GM23338 (cell line): Measurements from ENCODE around the gene HSPB6. TPM values are rescaled to one million over a fixed set of nuclear protein-coding genes. Genes with fewer than 3 reads are reported as not detected.

Source experiments
- ATAC-seq: fragments of 200-7000 bp; cut with Tn5 transposase; 3 replicates; pipeline ENCODE4 v1.9.1; 2020
- DNase-seq: peaks from one replicate; pipeline ENCODE4 v3.0.0-alpha.2; 2015; ENCODE audit warnings: low spot score
- H2AFZ ChIP-seq: fragments of 200-600 bp; sonication (generic); 2 replicates; pipeline ENCODE4 v1.8.0; 2016; ENCODE audit warnings: antibody characterized with exemption, mild to moderate bottlenecking, moderate library complexity
- H3F3A ChIP-seq: fragments of 200-600 bp; sonication (generic); replicated peaks from 2 replicates; pipeline ENCODE4 v1.8.0; 2017; ENCODE audit warnings: antibody characterized with exemption, mixed run types, low read depth
- H3K27ac ChIP-seq: fragments of 200-600 bp; sonication (generic); 2 replicates; pipeline ENCODE4 v1.6.1; 2016; ENCODE audit warnings: low read depth
- H3K27me3 ChIP-seq: fragments of 200-600 bp; sonication (generic); 2 replicates; pipeline ENCODE4 v1.8.0; 2016; ENCODE audit warnings: mild to moderate bottlenecking, mixed run types, moderate library complexity; ENCODE audit not compliant: insufficient read depth
- H3K36me3 ChIP-seq: fragments of 200-600 bp; sonication (generic); 2 replicates; pipeline ENCODE4 v1.8.0; 2016; ENCODE audit warnings: mild to moderate bottlenecking; ENCODE audit not compliant: insufficient read depth
- H3K4me1 ChIP-seq: fragments of 200-600 bp; sonication (generic); 2 replicates; pipeline ENCODE4 v1.8.0; 2016; ENCODE audit warnings: mild to moderate bottlenecking, moderate library complexity; ENCODE audit not compliant: insufficient read depth
- H3K4me2 ChIP-seq: fragments of 200-600 bp; sonication (generic); 2 replicates; pipeline ENCODE4 v1.7.1; 2017; ENCODE audit warnings: mixed run types
- H3K4me3 ChIP-seq: fragments of 200-600 bp; sonication (generic); 2 replicates; pipeline ENCODE4 v1.6.1; 2016; ENCODE audit warnings: mixed run types
- H3K79me2 ChIP-seq: fragments of 200-600 bp; sonication (generic); replicated peaks from 2 replicates; pipeline ENCODE4 v1.8.0; 2017; ENCODE audit warnings: mild to moderate bottlenecking; ENCODE audit not compliant: insufficient read depth
- H3K9me2 ChIP-seq: fragments of 200-600 bp; sonication (generic); 2 replicates; pipeline ENCODE4 v1.8.0; 2017; ENCODE audit not compliant: insufficient read depth
- H4K20me1 ChIP-seq: fragments of 200-600 bp; sonication (generic); replicated peaks from 2 replicates; pipeline ENCODE4 v1.8.0; 2017; ENCODE audit warnings: mild to moderate bottlenecking; ENCODE audit not compliant: insufficient read depth
- H3K27ac Mint-ChIP-seq: 2 replicates; pipeline ENCODE4 v1.8.0; 2020; ENCODE audit warnings: inconsistent platforms, mild to moderate bottlenecking, moderate library complexity, mixed read lengths
- H3K27me3 Mint-ChIP-seq: 3 replicates; pipeline ENCODE4 v1.8.0; 2022; ENCODE audit warnings: low read depth, mild to moderate bottlenecking, moderate library complexity, mixed read lengths, inconsistent platforms; ENCODE audit not compliant: insufficient read depth, poor library complexity
- H3K36me3 Mint-ChIP-seq: 3 replicates; pipeline ENCODE4 v1.8.0; 2021; ENCODE audit warnings: low read depth, mild to moderate bottlenecking, inconsistent platforms, moderate library complexity, mixed read lengths
- H3K4me1 Mint-ChIP-seq: 3 replicates; pipeline ENCODE4 v1.8.0; 2020; ENCODE audit warnings: mild to moderate bottlenecking, inconsistent platforms, mixed read lengths
- H3K4me3 Mint-ChIP-seq: 3 replicates; pipeline ENCODE4 v1.8.0; 2021; ENCODE audit warnings: moderate library complexity, mild to moderate bottlenecking, inconsistent platforms, mixed read lengths
- H3K9me3 Mint-ChIP-seq: 3 replicates; pipeline ENCODE4 v1.8.0; 2020; ENCODE audit warnings: moderate library complexity, mild to moderate bottlenecking, inconsistent platforms, mixed read lengths
- CREB1 ChIP-seq: fragments of 250-450 bp; sonication (Bioruptor Pico); IDR thresholded peaks from 2 replicates; pipeline ENCODE4 v1.5.0; 2020; ENCODE audit warnings: low read depth, mild to moderate bottlenecking, moderate library complexity
- EZH2 ChIP-seq: fragments of 200-600 bp; sonication (generic); IDR thresholded peaks from one replicate; pipeline ENCODE4 v1.8.0; 2017; ENCODE audit warnings: antibody characterized with exemption, mild to moderate bottlenecking, low read depth; ENCODE audit not compliant: unreplicated experiment
- EZH2phosphoT487 ChIP-seq: fragments of 200-600 bp; sonication (generic); IDR thresholded peaks from one replicate; pipeline ENCODE4 v1.8.1; 2018; ENCODE audit warnings: antibody characterized with exemption; ENCODE audit not compliant: unreplicated experiment
- JUNB ChIP-seq: IDR thresholded peaks from one replicate; pipeline ENCODE4 v1.6.1; 2016; ENCODE audit warnings: antibody characterized with exemption; ENCODE audit not compliant: unreplicated experiment
- NANOG ChIP-seq: IDR thresholded peaks from 2 replicates; pipeline ENCODE4 v1.6.1; 2016; ENCODE audit warnings: antibody characterized with exemption, borderline replicate concordance
- ZNF114 ChIP-seq: fragments of 250-450 bp; sonication (Bioruptor Pico); IDR thresholded peaks from 2 replicates; pipeline ENCODE4 v1.5.0; 2020; ENCODE audit warnings: mild to moderate bottlenecking, moderate library complexity
- ZNF462 ChIP-seq: fragments of 250-450 bp; sonication (Bioruptor Pico); IDR thresholded peaks from 2 replicates; pipeline ENCODE4 v1.5.0; 2020; ENCODE audit warnings: mild to moderate bottlenecking, moderate library complexity
- polyA plus RNA-seq: library from polyadenylated mRNA; unstranded; fragments of >200 nt; fragmentation: Nextera tagmentation; extraction: Ambion mirVana; gene quantifications from 2 replicates; pipeline ENCODE4 v1.2.1, GENCODE V29; 2016
- total RNA-seq: library from RNA; depleted of rRNA; stranded (reverse); fragments of >200 nt; shearing (Covaris generic); gene quantifications from 2 replicates; pipeline ENCODE4 v1.2.3, GENCODE V29; 2014
- TF ChIP-seq, protein P1 (sequence below): IDR thresholded peaks from one replicate; pipeline ENCODE4 v1.6.1; 2018; ENCODE audit warnings: antibody characterized with exemption; ENCODE audit not compliant: unreplicated experiment

HSPB6 gene
- total and polyA plus RNA-seq, 2 experiments from 2014 or later, result 0.87 to 3.2 TPM

DNA sequence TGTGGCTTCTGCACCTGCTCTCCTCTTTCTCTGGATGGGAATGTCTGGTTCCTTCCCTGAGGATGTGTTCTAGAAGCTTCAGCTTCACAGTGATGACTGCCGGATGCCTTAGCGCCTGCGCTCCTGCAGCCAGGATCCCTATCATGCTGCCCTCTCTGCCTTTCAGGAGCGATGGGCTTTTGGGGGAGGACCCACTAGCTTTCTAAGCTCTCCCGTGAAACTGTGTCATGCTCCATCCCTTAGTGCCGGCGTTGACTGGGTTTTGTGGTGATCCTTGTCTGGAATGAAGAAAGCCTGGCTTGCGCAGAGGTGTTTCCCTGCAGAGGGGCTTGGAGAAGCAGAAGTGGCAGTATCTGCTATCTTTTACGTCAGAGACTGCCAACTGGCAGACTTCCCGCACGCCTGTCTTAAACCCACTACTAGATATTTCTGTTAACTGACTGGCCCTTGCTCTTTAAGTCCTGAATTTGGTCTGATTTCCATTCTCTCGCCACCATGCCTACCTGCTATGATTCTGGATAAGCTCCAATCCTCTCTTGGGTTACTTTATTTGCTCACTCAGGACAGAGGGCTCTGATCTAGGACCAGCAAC, 42.8 kb downstream of the HSPB6 start (continued):
- TF ChIP-seq ZNF462 (CRISPR knock-in tag) (no peak), NANOG (no peak), CREB1 (CRISPR knock-in tag) (no peak), JUNB (no peak), EZH2 (no peak)

DNA sequence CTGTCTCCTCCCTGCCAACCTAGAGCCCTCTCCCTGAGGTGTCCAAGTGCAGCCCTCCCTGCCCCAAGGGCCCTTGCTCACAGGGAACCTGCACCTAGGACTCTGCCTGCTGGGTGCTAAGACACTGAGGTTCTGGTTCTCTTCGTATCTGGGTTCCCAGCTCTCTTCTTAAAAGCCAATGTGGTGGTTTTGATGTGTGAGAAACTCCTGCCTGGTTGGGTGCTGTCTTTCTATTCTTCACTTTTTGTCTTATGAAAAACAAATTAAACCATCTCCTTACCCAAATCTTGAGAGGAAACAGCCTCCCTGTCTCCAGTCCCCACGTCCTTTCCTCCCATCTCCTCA, 43.4 kb downstream of the HSPB6 start:
- no peak for ATAC-seq
- no peak overlapping the region; the same call in 2 of the 3 replicates for H3K4me3 Mint-ChIP-seq
- TF ChIP-seq EZH2phosphoT487 (no peak), ZNF114 (CRISPR knock-in tag) (no peak)
- TF ChIP-seq, protein P1, sequence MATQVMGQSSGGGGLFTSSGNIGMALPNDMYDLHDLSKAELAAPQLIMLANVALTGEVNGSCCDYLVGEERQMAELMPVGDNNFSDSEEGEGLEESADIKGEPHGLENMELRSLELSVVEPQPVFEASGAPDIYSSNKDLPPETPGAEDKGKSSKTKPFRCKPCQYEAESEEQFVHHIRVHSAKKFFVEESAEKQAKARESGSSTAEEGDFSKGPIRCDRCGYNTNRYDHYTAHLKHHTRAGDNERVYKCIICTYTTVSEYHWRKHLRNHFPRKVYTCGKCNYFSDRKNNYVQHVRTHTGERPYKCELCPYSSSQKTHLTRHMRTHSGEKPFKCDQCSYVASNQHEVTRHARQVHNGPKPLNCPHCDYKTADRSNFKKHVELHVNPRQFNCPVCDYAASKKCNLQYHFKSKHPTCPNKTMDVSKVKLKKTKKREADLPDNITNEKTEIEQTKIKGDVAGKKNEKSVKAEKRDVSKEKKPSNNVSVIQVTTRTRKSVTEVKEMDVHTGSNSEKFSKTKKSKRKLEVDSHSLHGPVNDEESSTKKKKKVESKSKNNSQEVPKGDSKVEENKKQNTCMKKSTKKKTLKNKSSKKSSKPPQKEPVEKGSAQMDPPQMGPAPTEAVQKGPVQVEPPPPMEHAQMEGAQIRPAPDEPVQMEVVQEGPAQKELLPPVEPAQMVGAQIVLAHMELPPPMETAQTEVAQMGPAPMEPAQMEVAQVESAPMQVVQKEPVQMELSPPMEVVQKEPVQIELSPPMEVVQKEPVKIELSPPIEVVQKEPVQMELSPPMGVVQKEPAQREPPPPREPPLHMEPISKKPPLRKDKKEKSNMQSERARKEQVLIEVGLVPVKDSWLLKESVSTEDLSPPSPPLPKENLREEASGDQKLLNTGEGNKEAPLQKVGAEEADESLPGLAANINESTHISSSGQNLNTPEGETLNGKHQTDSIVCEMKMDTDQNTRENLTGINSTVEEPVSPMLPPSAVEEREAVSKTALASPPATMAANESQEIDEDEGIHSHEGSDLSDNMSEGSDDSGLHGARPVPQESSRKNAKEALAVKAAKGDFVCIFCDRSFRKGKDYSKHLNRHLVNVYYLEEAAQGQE, result no peak

More for the DNA sequence above, 43.4 kb downstream of the HSPB6 start:
- H4K20me1 ChIP-seq, result peaks cover under 1% of the 10 kb centered on the region; the same call in 1 of the 2 replicates
- peaks cover 47% of the 10 kb centered on the region for H3K4me1 Mint-ChIP-seq
- no peak overlapping the region for H3K4me3 ChIP-seq
- H3K4me1 ChIP-seq, result peaks cover 39% of the 10 kb centered on the region
- no peaks in the 10 kb centered on the region for H3K9me2 ChIP-seq
- no peak overlapping the region for H3K27ac Mint-ChIP-seq
- no peak for DNase-seq
- no peaks in the 10 kb centered on the region for H3K36me3 ChIP-seq
- no peaks in the 10 kb centered on the region for H3K9me3 Mint-ChIP-seq
- no peak overlapping the region for H2AFZ ChIP-seq
- no peaks in the 10 kb centered on the region for H3K27me3 ChIP-seq
- H3K4me2 ChIP-seq, result no peak overlapping the region
- H3K36me3 Mint-ChIP-seq, result peaks cover 3% of the 10 kb centered on the region; the same call in 1 of the 3 replicates
- H3K27ac ChIP-seq, result no peak overlapping the region
- H3K27me3 Mint-ChIP-seq, result peaks cover 19% of the 10 kb centered on the region
- H3K79me2 ChIP-seq, result peaks cover 3% of the 10 kb centered on the region
- H3F3A ChIP-seq, result peaks cover 10% of the 10 kb centered on the region; the same call in 1 of the 2 replicates
